Thyroid gland (tissue), 4 donors: ENCODE measurements around the gene MN1. TPM values are rescaled to one million over a fixed set of nuclear protein-coding genes. Genes with fewer than 3 reads are reported as not detected.

ENCODE experiments used
- DNase-seq, 2 donors: peaks; one replicate each; pipeline ENCODE4 v3.0.0-alpha.2; 2019
- H3K27ac ChIP-seq, 3 donors: fragments of 200-600 bp; sonication (generic); 1 replicate in 2 of 3; 2 replicates in 1 of 3; pipeline ENCODE4 v1.5.1; 2016 to 2019; ENCODE audit warnings: mild to moderate bottlenecking in 1 of 3, moderate library complexity in 1 of 3
- H3K27me3 ChIP-seq: fragments of 200-600 bp; sonication (generic); one replicate; pipeline ENCODE4 v1.5.1; 2019
- H3K36me3 ChIP-seq, 2 donors: fragments of 200-600 bp; sonication (generic); one replicate each; pipeline ENCODE4 v1.5.1; 2016 to 2019
- H3K4me1 ChIP-seq, 2 donors: fragments of 200-600 bp; sonication (generic); one replicate each; pipeline ENCODE4 v1.5.1; 2017 to 2019
- H3K4me3 ChIP-seq, 3 donors: fragments of 200-600 bp; sonication (generic); replicated peaks in 1 of 3; 1 replicate in 2 of 3; 2 replicates in 1 of 3; pipeline ENCODE4 v1.5.1; 2016; ENCODE audit warnings: mild to moderate bottlenecking in 1 of 3
- H3K9me3 ChIP-seq: fragments of 200-600 bp; sonication (generic); one replicate; pipeline ENCODE4 v1.5.1; 2017
- POLR2A ChIP-seq, 2 donors: fragments of 450-650 bp; IDR thresholded peaks; one replicate each; pipeline ENCODE4 v1.6.1; 2017; ENCODE audit warnings: antibody characterized with exemption in 2 of 2, mild to moderate bottlenecking in 2 of 2, moderate library complexity in 1 of 2
- WGBS, 2 donors: methylation state at CpG; one replicate each; pipeline ENCODE4 v1.1.5; 2017; 5-methylcytosine and 5-hydroxymethylcytosine counted together
- intact Hi-C: fragments of 100-400 bp; cut with DNase I; formaldehyde crosslinking; loops from one replicate; pipeline ENCODE4 v1.15.1; 2023
- total RNA-seq, 4 donors: library from RNA; depleted of rRNA; stranded (reverse); fragments of >200 nt; gene quantifications; one replicate each; pipeline ENCODE4 v1.2.3, GENCODE V29; 2016
- TF ChIP-seq, protein P1 (sequence below), 6 experiments: fragments of 200-600 bp in 3 of 6; fragments of 450-650 bp in 3 of 6; sonication (generic) in 3 of 6; IDR thresholded peaks; one replicate each; pipeline ENCODE4 v1.5.1; 2016 to 2019; ENCODE audit warnings: antibody characterized with exemption in 6 of 6, mild to moderate bottlenecking in 2 of 6, inconsistent platforms in 1 of 6, moderate library complexity in 1 of 6

MN1 gene
- total RNA-seq, 4 donors from 2014 or later = 2.5 to 4.5 (median 2.9) TPM

DNA sequence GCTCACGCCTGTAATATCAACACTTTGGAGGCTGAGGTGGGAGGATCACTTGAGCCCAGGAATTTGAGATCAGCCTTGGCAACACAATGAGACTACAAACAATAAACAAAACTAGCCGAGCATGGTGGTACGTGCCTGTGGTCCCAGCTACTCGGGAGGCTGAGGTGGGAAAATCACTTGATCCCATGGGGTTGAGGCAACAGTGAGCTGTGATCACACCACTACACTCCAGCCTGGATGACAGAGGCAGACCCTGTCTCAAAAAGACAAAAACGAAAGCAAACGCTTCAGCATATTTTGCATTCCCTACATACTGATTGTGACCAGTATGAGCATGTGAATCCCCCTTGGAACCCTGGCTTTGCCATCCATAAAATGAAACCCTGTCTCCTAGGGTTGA lies 33.9 kb upstream of the MN1 start:
- DNase-seq = no peak
- no peak overlapping the region for H3K4me3 ChIP-seq
- WGBS, 2 donors = 80 to 91% methylated on average over 6 of the region's 6 CpGs
- H3K27me3 ChIP-seq = no peaks in the 10 kb centered on the region
- no peak for TF ChIP-seq POLR2A (IDR thresholded peaks at IDR 0.05)
- TF ChIP-seq, protein P1, sequence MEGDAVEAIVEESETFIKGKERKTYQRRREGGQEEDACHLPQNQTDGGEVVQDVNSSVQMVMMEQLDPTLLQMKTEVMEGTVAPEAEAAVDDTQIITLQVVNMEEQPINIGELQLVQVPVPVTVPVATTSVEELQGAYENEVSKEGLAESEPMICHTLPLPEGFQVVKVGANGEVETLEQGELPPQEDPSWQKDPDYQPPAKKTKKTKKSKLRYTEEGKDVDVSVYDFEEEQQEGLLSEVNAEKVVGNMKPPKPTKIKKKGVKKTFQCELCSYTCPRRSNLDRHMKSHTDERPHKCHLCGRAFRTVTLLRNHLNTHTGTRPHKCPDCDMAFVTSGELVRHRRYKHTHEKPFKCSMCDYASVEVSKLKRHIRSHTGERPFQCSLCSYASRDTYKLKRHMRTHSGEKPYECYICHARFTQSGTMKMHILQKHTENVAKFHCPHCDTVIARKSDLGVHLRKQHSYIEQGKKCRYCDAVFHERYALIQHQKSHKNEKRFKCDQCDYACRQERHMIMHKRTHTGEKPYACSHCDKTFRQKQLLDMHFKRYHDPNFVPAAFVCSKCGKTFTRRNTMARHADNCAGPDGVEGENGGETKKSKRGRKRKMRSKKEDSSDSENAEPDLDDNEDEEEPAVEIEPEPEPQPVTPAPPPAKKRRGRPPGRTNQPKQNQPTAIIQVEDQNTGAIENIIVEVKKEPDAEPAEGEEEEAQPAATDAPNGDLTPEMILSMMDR (IDR thresholded peaks at IDR 0.05) = no peak
- H3K9me3 ChIP-seq = no peaks in the 10 kb centered on the region
- intact Hi-C loops = no loop called here
- H3K27ac ChIP-seq = no peak overlapping the region
- no peaks in the 10 kb centered on the region for H3K4me1 ChIP-seq
- H3K36me3 ChIP-seq = no peaks in the 10 kb centered on the region

DNA sequence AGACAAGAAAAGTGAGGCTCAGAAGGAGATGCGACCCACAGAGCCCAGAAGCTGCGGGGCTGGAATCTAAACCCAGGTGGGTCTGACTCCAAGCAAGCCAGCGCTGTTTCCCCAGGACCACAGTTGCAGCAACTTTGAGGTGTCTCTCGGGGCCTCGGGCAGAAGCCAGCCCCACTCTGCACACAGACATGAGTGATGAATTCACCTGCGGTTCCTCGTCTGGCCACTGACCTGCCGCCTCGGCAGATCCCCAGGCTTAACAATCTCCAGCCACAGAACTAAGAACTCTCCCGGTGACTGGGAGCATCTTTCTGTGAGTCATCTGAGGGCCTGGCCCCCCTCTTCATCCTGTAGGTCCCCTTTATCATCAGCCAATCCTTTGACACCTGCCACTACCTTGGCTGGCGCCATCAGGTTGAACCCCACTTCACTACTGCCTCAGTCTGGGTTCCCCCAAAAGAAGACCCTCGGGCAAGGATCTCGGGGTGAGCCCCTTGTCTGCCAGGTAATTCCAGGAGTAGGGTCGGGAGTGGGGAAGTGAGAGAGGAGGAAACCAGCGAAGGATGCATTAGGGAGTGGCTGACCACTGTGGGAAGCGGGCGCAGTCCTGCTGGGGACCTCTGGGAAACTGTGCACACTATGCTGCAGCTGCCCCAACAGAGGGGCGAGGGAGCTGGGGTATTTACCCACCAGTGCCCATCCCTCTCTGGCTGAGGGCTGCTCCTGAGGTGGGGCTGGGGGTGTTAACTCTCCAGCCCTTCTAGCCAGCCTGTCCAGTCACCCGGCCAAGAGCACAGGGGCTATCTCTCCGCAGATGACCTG lies 33.0 kb upstream of the MN1 start:
- TF ChIP-seq, protein P1 (IDR thresholded peaks at IDR 0.05) = no peak
- no peak for TF ChIP-seq POLR2A (IDR thresholded peaks at IDR 0.05)
- DNase-seq = no peak

DNA sequence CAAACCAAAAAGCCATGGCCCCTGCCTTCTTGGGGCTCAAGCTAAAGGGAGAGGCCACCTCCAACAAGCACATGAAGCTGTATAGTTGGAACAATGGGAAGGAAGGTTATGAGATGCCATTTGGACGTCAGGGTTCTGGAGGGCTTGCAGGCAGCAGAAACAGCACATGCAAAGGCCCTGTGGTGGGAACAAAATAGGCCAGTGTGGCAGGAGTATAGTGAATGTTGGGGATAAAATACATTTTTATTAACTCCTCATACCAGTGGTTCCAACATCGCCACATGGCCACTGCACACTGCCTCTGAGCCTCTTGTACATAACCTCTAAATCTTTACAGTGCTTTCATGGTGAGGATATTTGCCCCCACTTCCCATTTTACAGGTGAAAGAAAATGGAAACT lies 32.2 kb upstream of the MN1 start:
- H3K36me3 ChIP-seq = no peaks in the 10 kb centered on the region
- no peak overlapping the region for H3K4me3 ChIP-seq
- no peaks in the 10 kb centered on the region for H3K27me3 ChIP-seq
- 91 to 92% methylated on average over 2 of the region's 2 CpGs for WGBS, 2 donors
- TF ChIP-seq, protein P1 (IDR thresholded peaks at IDR 0.05) = no peak
- TF ChIP-seq POLR2A (IDR thresholded peaks at IDR 0.05) = no peak
- DNase-seq = no peak
- no peak overlapping the region for H3K27ac ChIP-seq
- intact Hi-C loops = no loop called here
- H3K9me3 ChIP-seq = no peaks in the 10 kb centered on the region
- H3K4me1 ChIP-seq = no peaks in the 10 kb centered on the region

More for the DNA sequence above, 33.0 kb upstream of the MN1 start:
- H3K4me3 ChIP-seq = no peak overlapping the region
- WGBS, 2 donors = 89 to 92% methylated on average over 16 to 19 of the region's 20 CpGs
- no peak overlapping the region for H3K27ac ChIP-seq
- no peaks in the 10 kb centered on the region for H3K36me3 ChIP-seq
- no peaks in the 10 kb centered on the region for H3K4me1 ChIP-seq
- no peaks in the 10 kb centered on the region for H3K27me3 ChIP-seq
- intact Hi-C loops = no loop called here
- H3K9me3 ChIP-seq = no peaks in the 10 kb centered on the region

DNA sequence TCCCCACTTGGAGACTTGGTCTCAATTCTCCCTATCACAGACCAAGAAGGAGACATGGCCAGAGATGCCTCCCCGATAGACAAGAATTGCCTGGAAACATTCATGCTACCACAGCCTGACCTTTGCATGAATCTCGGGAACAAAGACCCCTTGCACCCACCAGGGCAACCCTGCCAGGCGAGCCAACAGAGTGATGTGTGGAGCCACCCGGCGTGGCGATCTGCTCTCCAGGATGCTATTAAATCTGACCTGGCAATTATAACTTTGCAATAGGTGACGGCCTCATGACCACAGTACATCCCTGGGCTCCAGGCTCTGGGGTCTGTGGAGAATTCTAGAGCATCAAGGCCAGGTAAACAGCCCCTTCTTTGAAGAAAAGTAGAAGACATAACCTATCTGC lies 31.1 kb upstream of the MN1 start:
- Histone ChIP-seq H3K36me3 (no peaks in the 10 kb centered on the region), H3K9me3 (no peaks in the 10 kb centered on the region), H3K27me3 (no peaks in the 10 kb centered on the region), H3K4me3 (no peak overlapping the region), H3K4me1 (no peaks in the 10 kb centered on the region), H3K27ac (no peak overlapping the region)
- WGBS, 2 donors = 91 to 95% methylated on average over 5 to 7 of the region's 7 CpGs
- DNase-seq = no peak
- TF ChIP-seq, protein P1 (IDR thresholded peaks at IDR 0.05) = no peak
- TF ChIP-seq POLR2A (IDR thresholded peaks at IDR 0.05) = no peak
- intact Hi-C loops = no loop called here

DNA sequence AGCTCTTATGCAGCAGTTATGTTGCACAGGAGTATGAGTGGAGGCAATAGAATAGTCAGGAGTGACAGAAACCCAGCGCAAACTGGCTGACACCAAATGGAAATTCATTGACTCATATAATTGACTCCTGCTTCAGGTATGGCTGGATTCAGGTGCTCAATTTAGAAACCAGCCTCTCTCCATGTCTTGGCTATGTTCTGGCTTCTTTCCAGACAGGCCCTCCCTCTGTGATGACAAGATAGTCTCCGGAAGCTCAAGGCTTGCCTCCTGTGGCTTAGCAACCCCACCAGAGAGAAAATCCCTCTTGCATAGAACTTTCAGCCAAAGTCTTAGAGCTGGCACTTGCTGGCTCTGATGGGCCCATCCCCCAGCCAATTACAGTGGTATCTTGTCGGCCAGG lies 28.1 kb upstream of the MN1 start:
- TF ChIP-seq, protein P1 (IDR thresholded peaks at IDR 0.05) = no peak
- no peak for TF ChIP-seq POLR2A (IDR thresholded peaks at IDR 0.05)
- Histone ChIP-seq H3K27ac (no peak overlapping the region), H3K4me3 (no peak overlapping the region), H3K4me1 (no peaks in the 10 kb centered on the region), H3K9me3 (no peaks in the 10 kb centered on the region), H3K27me3 (no peaks in the 10 kb centered on the region), H3K36me3 (no peaks in the 10 kb centered on the region)
- WGBS, 2 donors = 81 to 84% methylated on average over 2 to 3 of the region's 3 CpGs
- no peak for DNase-seq
- intact Hi-C loops = no loop called here
